Measurements from ENCODE around the gene SUCLG2. TPM values are rescaled to one million over a fixed set of nuclear protein-coding genes. Genes with fewer than 3 reads are reported as not detected.

Gene SUCLG2
- total RNA-seq, 2 experiments from 2014 or later: 28.3 to 44.7 TPM

GRCh38 chr3:67388738-67389137, 265.7 kb downstream of the SUCLG2 start:
- Histone ChIP-seq H3K4me1 (ENCODE audit: insufficient read depth, low read length, poor library complexity, severe bottlenecking) (peaks cover 10% of the 10 kb centered on the region), H4K20me1 (ENCODE audit: insufficient read depth, low read length) (no peaks in the 10 kb centered on the region), H3K9me2 (ENCODE audit: insufficient read depth, low read length) (no peaks in the 10 kb centered on the region), H3K9me3 (ENCODE audit: low read length) (no peaks in the 10 kb centered on the region), H3K36me3 (ENCODE audit: insufficient read depth, low read length) (peaks cover 6% of the 10 kb centered on the region; the same call in 1 of the 2 replicates), H3K4me3 (ENCODE audit: low read depth, low read length, poor library complexity, severe bottlenecking) (no peak overlapping the region), H3K79me2 (ENCODE audit: insufficient read depth, low read depth, low read length) (no peaks in the 10 kb centered on the region), H3K4me2 (ENCODE audit: low read length) (no peak overlapping the region), H3K27ac (ENCODE audit: low read depth, low read length, poor library complexity, severe bottlenecking) (no peak overlapping the region), H2AFZ (ENCODE audit: low read length) (no peak overlapping the region)
- no peak for DNase-seq (ENCODE audit: low spot score)
- POLR2A ChIA-PET: interaction anchor here (0.6 to 0.7 kb wide), 2 partner anchors 18 to 64 kb away, joined by 3 read pairs; no protein-coding TSS in a partner anchor
- CTCF ChIA-PET (ENCODE audit: unreplicated experiment): interaction anchor here (1.0 kb wide), 1 partner anchor 12 kb away, joined by 3 read pairs; no protein-coding TSS in a partner anchor
- intact Hi-C loops (cut with micrococcal nuclease; ENCODE audit: unreplicated experiment): loop anchor here (10.0 kb wide), 2 partner anchors 216 to 454 kb away; no protein-coding TSS in a partner anchor
- no TSS peak for BruUV-seq (replicated peaks)
- TF ChIP-seq CTCF (conservative IDR thresholded peaks at IDR 0.05; ENCODE audit: low read length): no peak
- TF ChIP-seq EZH2phosphoT487 (IDR thresholded peaks at IDR 0.05; ENCODE audit: borderline replicate concordance, low read depth, low read length): no peak

GRCh38 chr3:67386451-67386850, 268.0 kb downstream of the SUCLG2 start:
- CTCF ChIA-PET (ENCODE audit: unreplicated experiment): no interaction called here
- H3K79me2 ChIP-seq (ENCODE audit: insufficient read depth, low read depth, low read length): no peaks in the 10 kb centered on the region

More at GRCh38 chr3:67386451-67386850, 268.0 kb downstream of the SUCLG2 start:
- no peak overlapping the region for H2AFZ ChIP-seq (ENCODE audit: low read length)
- no peaks in the 10 kb centered on the region for H3K9me3 ChIP-seq (ENCODE audit: low read length)
- H4K20me1 ChIP-seq (ENCODE audit: insufficient read depth, low read length): no peaks in the 10 kb centered on the region
- H3K36me3 ChIP-seq (ENCODE audit: insufficient read depth, low read length): peaks cover 6% of the 10 kb centered on the region; the same call in 1 of the 2 replicates
- H3K4me2 ChIP-seq (ENCODE audit: low read length): no peak overlapping the region
- no peak for DNase-seq (ENCODE audit: low spot score)
- peaks cover 10% of the 10 kb centered on the region for H3K4me1 ChIP-seq (ENCODE audit: insufficient read depth, low read length, poor library complexity, severe bottlenecking)
- no peak overlapping the region for H3K4me3 ChIP-seq (ENCODE audit: low read depth, low read length, poor library complexity, severe bottlenecking)
- no peaks in the 10 kb centered on the region for H3K9me2 ChIP-seq (ENCODE audit: insufficient read depth, low read length)
- TF ChIP-seq EZH2phosphoT487 (IDR thresholded peaks at IDR 0.05; ENCODE audit: borderline replicate concordance, low read depth, low read length): no peak
- no peak for TF ChIP-seq CTCF (conservative IDR thresholded peaks at IDR 0.05; ENCODE audit: low read length)
- POLR2A ChIA-PET: no interaction called here
- H3K27ac ChIP-seq (ENCODE audit: low read depth, low read length, poor library complexity, severe bottlenecking): no peak overlapping the region
- intact Hi-C loops (cut with micrococcal nuclease; ENCODE audit: unreplicated experiment): loop anchor here (10.0 kb wide), 2 partner anchors 218 to 452 kb away; no protein-coding TSS in a partner anchor
- no TSS peak for BruUV-seq (replicated peaks)

All from OCI-LY7 (cell line).